ENCODE measurements around the gene CAMKK2. TPM values are rescaled to one million over a fixed set of nuclear protein-coding genes. Genes with fewer than 3 reads are reported as not detected.

CAMKK2 gene
- total and polyA plus RNA-seq, 2 of the 13 experiments (the other 11 are each of a cell fraction or from before 2014, with no cell fraction given) = 18.8 to 20.0 TPM

DNA sequence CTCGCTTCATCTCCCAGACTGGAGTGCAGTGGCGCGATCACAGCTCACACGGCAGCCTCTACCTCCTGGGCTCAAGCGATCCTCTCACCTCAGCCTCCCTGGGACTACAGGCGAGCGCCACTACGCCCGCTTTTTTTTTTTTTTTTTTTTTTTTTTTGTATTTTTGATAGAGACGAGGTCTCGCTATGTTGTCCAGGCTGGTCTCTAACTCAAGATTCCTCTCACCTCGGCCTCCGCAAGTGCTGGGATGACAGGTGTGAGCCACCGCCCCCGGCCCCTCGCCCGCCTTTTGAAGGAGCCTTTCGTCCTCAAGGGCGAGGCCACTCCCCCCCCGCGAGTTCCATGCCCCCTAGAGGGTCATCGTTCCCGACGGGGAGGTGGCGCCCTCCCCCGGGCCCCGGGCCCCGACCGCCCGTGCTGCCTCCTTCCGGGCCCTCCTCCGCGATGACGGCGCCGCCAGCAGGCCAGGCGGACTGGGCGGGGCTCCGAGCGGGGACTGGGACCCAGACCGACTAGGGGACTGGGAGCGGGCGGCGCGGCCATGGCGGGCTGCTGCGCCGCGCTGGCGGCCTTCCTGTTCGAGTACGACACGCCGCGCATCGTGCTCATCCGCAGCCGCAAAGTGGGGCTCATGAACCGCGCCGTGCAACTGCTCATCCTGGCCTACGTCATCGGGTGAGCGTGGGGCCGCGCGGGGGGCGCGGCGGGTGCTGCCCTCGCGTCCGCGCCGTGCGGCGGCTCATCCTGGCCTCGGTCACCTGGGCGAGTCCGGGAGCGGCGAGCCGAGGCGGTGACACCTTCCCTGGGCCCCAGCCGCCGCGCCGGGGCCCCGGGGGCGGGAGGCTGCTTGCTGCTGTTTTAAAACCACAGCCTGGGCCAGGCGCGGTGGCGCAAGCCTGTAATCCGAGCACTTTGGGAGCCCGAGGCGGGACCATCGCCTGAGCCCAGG is 86.6 kb downstream of the CAMKK2 start, which contains the start of gene P2RX4 (continued):
- TF ChIP-seq NKX3-1 (CRISPR knock-in tag; IDR thresholded peaks at IDR 0.05) (peak; percentile 73), ISL2 (CRISPR knock-in tag; IDR thresholded peaks at IDR 0.05) (no peak), ASH2L (IDR thresholded peaks at IDR 0.05; ENCODE audit: insufficient read length, low read depth, low read length) (peak; percentile 61), POLR2G (IDR thresholded peaks at IDR 0.05; ENCODE audit: low read depth, low read length) (peak; percentile 94), XRCC5 (optimal IDR thresholded peaks at IDR 0.05; ENCODE audit: low read length) (no peak), ZNF781 (CRISPR knock-in tag; IDR thresholded peaks at IDR 0.05; ENCODE audit: borderline replicate concordance, not compliant biosample characterization) (no peak), ZNF468 (CRISPR knock-in tag; IDR thresholded peaks at IDR 0.05) (no peak; the same call in 1 of the 2 replicates), CHD4 (IDR thresholded peaks at IDR 0.05; ENCODE audit: borderline replicate concordance, low read length) (no peak), ZNF605 (CRISPR knock-in tag; IDR thresholded peaks at IDR 0.05) (0 out of 2 replicates have a peak, but pooled peaks have one; percentile 23), RBM22 (optimal IDR thresholded peaks at IDR 0.05; ENCODE audit: low read length) (no peak), ZNF674 (CRISPR knock-in tag; IDR thresholded peaks at IDR 0.05; ENCODE audit: low read depth) (no peak), NFE2L2 (IDR thresholded peaks at IDR 0.05; ENCODE audit: low read length) (no peak), KAT8 (CRISPR knock-in tag; IDR thresholded peaks at IDR 0.05) (peak; percentile 68), NCOA5 (CRISPR knock-in tag; IDR thresholded peaks at IDR 0.05) (no peak), ZFP1 (CRISPR knock-in tag; IDR thresholded peaks at IDR 0.05) (no peak), ZNF138 (CRISPR knock-in tag; IDR thresholded peaks at IDR 0.05; ENCODE audit: low read depth) (peak; percentile 91; the same call in 1 of the 2 replicates), SRY (CRISPR knock-in tag; IDR thresholded peaks at IDR 0.05) (peak; percentile 87), ZNF570 (CRISPR knock-in tag; IDR thresholded peaks at IDR 0.05; ENCODE audit: borderline replicate concordance) (no peak), MAFF (IDR thresholded peaks at IDR 0.05; ENCODE audit: low read depth, low read length) (no peak)
- TF ChIP-seq, protein P1, sequence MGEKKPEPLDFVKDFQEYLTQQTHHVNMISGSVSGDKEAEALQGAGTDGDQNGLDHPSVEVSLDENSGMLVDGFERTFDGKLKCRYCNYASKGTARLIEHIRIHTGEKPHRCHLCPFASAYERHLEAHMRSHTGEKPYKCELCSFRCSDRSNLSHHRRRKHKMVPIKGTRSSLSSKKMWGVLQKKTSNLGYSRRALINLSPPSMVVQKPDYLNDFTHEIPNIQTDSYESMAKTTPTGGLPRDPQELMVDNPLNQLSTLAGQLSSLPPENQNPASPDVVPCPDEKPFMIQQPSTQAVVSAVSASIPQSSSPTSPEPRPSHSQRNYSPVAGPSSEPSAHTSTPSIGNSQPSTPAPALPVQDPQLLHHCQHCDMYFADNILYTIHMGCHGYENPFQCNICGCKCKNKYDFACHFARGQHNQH (CRISPR knock-in tag; IDR thresholded peaks at IDR 0.05) = peak; percentile 19; the same call in 1 of the 2 replicates
- TF ChIP-seq, protein P2, sequence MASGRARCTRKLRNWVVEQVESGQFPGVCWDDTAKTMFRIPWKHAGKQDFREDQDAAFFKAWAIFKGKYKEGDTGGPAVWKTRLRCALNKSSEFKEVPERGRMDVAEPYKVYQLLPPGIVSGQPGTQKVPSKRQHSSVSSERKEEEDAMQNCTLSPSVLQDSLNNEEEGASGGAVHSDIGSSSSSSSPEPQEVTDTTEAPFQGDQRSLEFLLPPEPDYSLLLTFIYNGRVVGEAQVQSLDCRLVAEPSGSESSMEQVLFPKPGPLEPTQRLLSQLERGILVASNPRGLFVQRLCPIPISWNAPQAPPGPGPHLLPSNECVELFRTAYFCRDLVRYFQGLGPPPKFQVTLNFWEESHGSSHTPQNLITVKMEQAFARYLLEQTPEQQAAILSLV (CRISPR knock-in tag; IDR thresholded peaks at IDR 0.05; ENCODE audit: borderline replicate concordance) = peak; percentile 96; the same call in 1 of the 2 replicates
- TF ChIP-seq, protein P3, sequence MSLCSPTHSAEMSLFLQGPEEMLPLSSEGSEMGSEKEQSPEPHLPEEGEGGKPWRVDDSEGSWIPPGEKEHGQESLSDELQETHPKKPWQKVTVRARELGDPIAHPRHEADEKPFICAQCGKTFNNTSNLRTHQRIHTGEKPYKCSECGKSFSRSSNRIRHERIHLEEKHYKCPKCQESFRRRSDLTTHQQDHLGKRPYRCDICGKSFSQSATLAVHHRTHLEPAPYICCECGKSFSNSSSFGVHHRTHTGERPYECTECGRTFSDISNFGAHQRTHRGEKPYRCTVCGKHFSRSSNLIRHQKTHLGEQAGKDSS (CRISPR knock-in tag; IDR thresholded peaks at IDR 0.05; ENCODE audit: borderline replicate concordance, low read depth) = peak; percentile 58; the same call in 1 of the 2 replicates
- TF ChIP-seq, protein P4, sequence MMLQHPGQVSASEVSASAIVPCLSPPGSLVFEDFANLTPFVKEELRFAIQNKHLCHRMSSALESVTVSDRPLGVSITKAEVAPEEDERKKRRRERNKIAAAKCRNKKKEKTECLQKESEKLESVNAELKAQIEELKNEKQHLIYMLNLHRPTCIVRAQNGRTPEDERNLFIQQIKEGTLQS (CRISPR knock-in tag; IDR thresholded peaks at IDR 0.05) = 0 out of 2 replicates have a peak, but pooled peaks have one; percentile 9
- TF ChIP-seq, protein P5, sequence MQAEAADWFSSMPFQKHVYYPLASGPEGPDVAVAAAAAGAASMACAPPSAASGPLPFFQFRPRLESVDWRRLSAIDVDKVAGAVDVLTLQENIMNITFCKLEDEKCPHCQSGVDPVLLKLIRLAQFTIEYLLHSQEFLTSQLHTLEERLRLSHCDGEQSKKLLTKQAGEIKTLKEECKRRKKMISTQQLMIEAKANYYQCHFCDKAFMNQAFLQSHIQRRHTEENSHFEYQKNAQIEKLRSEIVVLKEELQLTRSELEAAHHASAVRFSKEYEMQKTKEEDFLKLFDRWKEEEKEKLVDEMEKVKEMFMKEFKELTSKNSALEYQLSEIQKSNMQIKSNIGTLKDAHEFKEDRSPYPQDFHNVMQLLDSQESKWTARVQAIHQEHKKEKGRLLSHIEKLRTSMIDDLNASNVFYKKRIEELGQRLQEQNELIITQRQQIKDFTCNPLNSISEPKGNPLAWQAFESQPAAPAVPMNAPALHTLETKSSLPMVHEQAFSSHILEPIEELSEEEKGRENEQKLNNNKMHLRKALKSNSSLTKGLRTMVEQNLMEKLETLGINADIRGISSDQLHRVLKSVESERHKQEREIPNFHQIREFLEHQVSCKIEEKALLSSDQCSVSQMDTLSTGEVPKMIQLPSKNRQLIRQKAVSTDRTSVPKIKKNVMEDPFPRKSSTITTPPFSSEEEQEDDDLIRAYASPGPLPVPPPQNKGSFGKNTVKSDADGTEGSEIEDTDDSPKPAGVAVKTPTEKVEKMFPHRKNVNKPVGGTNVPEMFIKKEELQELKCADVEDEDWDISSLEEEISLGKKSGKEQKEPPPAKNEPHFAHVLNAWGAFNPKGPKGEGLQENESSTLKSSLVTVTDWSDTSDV (CRISPR knock-in tag; IDR thresholded peaks at IDR 0.05) = 0 out of 2 replicates have a peak, but pooled peaks have one; percentile 27
